GM21367 (cell line): Measurements from ENCODE around the gene CEP128.

Source experiments
- ATAC-seq: cut with Tn5 transposase; IDR thresholded peaks from one replicate; pipeline ENCODE4 v1.9.1; 2021; ENCODE audit not compliant: unreplicated experiment

CEP128 gene

DNA sequence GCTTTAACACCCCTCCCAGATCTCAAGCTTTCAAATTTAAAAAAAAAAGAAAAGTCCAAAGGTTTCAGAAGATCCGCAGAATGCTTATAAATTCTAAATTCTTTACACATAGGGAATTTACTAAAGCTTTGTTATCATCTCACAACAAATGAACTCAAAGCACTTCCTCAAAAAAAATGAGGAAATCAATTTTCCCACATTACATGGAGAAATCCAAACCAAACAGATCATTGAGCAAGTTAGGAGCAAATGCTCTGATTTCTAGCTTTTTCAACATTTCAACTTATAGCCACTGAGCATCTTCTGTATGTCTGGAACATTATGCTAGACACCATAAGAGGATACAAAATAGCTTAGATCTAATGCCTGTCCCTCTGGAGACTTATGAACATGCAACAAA, 161.0 kb downstream of the CEP128 start:
- no peak for ATAC-seq

DNA sequence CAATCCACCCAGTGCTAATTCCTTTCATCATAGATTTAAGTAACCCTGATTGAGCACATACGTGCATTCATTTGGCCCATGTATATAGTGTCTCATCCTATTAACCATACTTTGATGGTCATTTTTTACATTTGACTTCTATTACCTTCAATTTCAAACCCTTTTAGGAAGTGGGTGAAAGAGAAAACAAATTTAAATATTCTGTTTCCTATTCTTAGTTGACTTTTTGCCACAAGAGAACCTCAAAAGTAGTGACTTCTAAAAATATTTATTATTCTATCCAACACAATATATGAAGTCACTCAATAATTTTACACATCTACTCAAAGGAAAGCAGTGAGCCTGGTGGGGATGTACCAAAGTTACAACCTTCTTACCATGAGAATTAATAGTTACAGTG, 164.9 kb downstream of the CEP128 start:
- ATAC-seq: no peak

DNA sequence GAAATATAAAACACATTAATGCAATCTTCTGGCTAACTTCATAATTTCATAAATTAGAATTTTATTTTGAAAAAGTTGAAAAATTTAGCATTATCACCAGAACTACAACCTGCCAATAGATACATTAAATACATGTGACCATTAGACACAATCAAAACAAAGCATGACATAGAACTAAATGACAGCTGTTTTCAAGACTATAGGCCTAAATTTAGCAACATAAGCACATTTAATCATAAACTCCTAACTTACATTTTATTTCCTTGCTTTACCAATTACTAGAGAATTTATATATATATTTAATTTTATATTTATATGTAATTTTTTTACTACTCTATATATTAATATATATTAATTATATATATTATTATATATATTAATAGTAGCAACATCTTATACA, 165.4 kb downstream of the CEP128 start:
- no peak for ATAC-seq

DNA sequence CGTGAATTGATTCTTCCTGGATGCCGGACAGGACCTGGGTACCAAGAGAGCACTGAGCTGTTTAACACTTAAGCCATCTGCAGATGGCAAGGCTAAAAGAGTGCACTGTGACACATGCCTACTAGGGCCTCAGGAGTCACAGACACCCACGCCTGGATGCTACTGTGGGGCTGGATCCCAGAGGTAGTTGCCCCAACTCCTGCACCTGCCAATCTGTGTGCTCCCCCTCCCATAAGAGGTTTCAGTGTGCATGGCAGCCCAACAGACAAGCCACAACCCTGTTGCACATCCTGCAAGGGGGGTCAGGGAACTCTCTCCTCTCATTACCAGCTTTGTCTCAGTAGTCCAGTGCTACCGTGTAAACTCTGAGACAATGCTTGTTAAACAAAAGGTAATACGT, 169.0 kb downstream of the CEP128 start:
- ATAC-seq: no peak

DNA sequence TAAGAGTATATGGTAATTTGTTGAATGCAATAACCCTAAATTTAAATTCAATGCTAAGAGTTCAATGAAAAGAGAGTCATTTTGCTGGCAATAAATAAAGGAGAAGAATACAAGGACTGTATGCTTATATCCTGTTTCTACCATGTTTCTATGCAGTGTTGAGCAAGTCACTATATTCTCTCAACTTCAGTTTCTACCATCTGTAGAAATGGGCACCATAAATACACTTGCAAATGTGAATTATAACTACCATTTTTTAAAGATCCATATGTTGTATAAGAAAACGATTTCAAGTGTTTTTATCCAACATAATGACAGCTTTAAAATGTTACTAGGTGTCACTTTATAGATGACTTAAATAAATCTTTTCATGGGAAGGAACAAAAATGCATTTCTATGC, 170.3 kb downstream of the CEP128 start:
- ATAC-seq: no peak

DNA sequence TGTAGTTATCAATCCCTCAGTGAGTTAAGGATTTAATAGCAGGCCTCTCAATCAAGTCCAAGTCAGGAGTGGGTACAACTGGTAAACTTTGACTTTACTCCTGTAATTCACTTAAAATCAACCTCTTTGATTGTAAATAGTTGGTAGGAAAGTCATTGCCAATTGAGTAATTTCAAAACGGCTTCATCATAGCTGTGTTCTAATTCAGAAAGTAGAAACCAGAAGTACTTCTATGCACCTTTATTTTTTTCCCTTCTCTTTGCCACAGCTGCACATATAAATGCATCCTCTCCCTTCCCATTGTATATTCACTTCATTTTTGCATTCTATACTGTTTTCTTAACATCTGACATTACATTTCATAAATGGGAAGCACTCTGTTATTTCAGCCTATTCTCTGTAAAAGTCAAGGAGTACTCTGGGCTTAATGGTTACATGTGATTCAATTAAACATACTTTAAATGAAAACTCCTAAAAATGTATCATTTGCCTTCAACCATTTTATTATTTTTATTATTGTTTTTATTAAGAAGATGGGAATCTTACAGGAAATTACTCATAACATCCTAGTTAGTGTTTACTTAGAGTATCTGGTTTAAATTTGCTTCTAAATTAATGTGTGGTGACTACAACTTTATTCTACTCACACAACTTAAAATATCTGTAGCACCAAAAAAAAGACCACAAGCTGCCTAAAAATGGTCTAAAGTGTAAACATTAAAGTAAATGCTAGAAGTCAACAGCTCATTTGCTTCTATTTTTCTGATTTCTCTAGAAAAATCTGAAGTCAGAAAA, 171.2 kb downstream of the CEP128 start:
- no peak for ATAC-seq

- ATAC-seq: no peak
Observed at GRCh38 chr14:80768646-80769045, 172.9 kb downstream of the CEP128 start.

GRCh38 chr14:80764921-80765507, 176.5 kb downstream of the CEP128 start:
- no peak for ATAC-seq

- ATAC-seq: no peak
Observed at GRCh38 chr14:80764496-80764895, 177.0 kb downstream of the CEP128 start.

GRCh38 chr14:80762641-80763228, 178.8 kb downstream of the CEP128 start:
- ATAC-seq: no peak

DNA sequence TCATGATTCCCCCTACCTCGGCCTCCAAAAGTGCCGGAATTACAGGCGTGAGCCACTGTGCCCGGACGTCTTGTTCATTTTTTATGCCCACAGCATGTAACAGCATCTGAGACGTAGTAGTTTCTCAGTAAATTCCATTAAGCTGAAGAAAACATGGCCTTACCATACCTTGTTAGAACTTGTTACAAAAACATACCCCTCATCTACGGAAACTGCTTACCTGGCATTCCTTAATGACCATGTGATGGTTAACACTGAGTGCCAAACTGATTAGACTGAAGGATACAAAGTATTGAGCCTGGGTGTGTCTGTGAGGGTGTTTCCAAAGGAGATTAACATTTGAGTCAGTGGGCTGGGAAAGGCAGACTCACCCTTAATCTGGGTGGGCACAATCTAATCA, 186.8 kb downstream of the CEP128 start:
- no peak for ATAC-seq

DNA sequence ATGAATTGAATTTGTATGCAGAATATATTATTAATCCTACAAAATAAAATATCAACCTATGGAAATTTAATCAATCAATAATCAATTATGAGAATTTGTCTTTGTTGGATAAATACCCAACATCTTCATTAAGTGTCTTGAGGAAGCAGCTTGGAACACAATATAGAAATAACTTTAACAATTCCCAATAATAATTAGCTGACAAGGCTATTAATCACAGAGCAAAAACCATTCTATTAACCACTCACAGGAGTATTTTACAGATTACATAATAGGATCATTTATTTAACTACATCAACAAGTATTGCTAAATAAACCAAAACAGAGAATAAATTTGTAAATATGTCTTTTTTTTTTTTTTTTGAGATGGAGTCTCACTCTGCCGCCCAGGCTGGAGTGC, 190.3 kb downstream of the CEP128 start:
- no peak for ATAC-seq

- no peak for ATAC-seq
Observed at GRCh38 chr14:80726211-80726610, 215.3 kb downstream of the CEP128 start.

- no peak for ATAC-seq
Observed at GRCh38 chr14:80718940-80719339, 222.6 kb downstream of the CEP128 start.

DNA sequence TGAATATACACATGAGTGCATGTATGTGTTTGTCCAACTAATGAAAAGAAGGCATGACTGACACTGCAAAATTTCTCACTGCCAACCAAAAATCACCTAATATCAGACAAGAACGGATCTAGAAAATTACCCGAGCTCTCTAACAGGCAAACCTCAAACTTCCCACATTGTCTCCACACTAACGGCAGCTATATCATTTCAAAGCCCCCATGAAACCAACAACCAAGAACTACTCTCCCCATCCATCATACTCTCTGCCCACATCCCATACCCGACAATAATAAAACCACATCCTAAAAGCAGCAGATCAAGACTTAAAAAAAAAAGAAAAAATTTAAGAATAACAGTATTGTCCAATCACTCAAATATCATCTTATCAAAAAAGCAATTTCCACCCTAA, 227.1 kb downstream of the CEP128 start:
- ATAC-seq: no peak

GRCh38 chr14:80713076-80713850, 228.3 kb downstream of the CEP128 start:
- ATAC-seq: no peak

DNA sequence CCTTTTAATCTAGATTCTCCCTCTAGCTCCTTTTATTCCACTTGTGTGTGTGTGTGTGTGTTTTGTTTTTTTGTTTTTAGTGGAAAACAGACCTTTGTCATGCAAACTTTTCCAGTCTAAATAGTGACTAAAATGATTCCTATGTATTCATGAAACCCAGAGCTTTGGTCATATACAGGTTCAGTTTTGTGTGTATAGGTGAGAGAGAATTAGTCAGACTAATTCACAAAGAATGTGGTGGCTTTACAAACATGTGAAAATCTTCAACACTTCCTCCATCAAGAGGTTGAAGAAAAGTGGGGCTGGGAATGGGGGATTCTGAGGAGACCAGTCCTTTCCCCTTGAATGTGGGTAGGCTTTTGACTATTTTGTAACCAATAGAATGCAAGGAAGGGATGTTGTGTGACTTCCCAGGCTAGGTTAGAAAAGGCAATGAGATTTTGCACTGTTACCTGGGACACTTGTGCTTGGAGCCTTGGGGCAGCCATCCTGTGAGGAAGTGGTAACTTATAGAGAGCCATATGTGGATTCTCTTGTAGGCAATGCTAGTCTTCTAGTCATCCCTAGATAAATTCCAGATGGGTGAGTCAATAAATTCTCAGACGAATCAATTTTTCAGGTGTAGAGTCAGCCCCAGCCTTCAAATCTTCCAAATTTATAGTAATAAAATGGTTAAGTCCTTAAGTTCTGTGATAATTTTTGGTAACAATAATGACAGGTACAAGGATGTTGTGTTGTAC, 236.1 kb downstream of the CEP128 start:
- no peak for ATAC-seq

- ATAC-seq: no peak
Observed at GRCh38 chr14:80700601-80701000, 240.9 kb downstream of the CEP128 start.

DNA sequence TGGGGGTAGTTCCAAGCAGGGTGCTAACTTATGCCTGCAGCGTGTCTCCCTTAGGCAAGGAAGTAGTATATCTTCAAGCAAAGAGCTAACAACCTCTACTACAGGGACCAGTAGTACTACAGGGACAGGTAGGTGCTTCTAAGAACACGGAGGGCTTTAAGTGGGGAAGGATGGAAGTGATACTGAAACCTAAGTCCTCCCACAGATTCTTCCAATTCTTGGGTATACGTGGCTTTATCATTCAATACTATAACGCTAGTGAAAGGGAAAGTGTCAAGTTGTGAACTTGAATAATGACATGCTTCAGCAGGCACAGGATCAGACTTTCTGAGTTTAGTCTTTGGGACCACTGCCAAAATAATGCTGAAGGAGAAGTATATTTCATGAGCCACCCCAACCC, 241.7 kb downstream of the CEP128 start:
- ATAC-seq: no peak

DNA sequence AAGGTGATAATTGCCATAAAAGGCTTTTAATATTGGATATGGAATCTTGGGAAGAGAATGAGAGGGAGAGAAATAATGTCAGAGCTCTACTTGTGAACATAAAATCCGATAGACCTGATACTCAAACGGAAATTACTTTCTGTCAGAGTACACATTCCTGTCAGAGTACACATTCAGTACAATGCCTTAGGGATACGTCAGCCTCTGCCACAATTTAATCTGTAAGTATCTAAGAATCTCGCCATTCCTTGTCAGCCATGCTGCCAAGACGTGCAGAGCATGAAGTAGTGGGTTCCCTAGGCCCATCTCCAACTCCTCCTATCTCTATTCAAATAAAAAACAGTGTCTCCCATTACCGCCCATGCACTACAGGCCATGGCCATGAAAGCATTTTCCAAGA, 242.6 kb downstream of the CEP128 start:
- ATAC-seq: no peak

GRCh38 chr14:80695869-80696268, 245.7 kb downstream of the CEP128 start:
- ATAC-seq: no peak
